Activated effector memory CD4-positive, alpha-beta T cell treated with anti-CD3 and anti-CD28 coated beads, Interleukin-2, amount 50 U/mL, for 16 hours (primary cell): ENCODE measurements around the gene OGFOD1.
"Not testable (repeated sequence)": the region's sequence is repeated elsewhere in the genome, so short reads cannot be mapped to it uniquely, and the experiment has no call there.

Experiments used
- DNase-seq: peaks from one replicate; pipeline ENCODE4 v3.0.0-alpha.2; 2020

Gene OGFOD1

GRCh38 chr16:56481468-56482122, 30.2 kb downstream of the OGFOD1 start:
- DNase-seq, result no peak

- DNase-seq, result no peak
Observed at GRCh38 chr16:56482683-56483236, 31.4 kb downstream of the OGFOD1 start.

GRCh38 chr16:56483394-56483793, 32.0 kb downstream of the OGFOD1 start:
- no peak for DNase-seq

GRCh38 chr16:56488035-56488434, 36.7 kb downstream of the OGFOD1 start:
- DNase-seq, result no peak

- not testable (repeated sequence) for DNase-seq
Observed at GRCh38 chr16:56488868-56489267, 37.5 kb downstream of the OGFOD1 start.

- no peak for DNase-seq
Observed at GRCh38 chr16:56491657-56492261, 40.4 kb downstream of the OGFOD1 start.

GRCh38 chr16:56493126-56493525, 41.8 kb downstream of the OGFOD1 start:
- no peak for DNase-seq

- DNase-seq, result no peak
Observed at GRCh38 chr16:56493815-56494214, 42.5 kb downstream of the OGFOD1 start.

GRCh38 chr16:56505181-56505580, 53.8 kb downstream of the OGFOD1 start:
- DNase-seq, result no peak

GRCh38 chr16:56506941-56507340, 55.6 kb downstream of the OGFOD1 start:
- no peak for DNase-seq

GRCh38 chr16:56510544-56510943, 59.2 kb downstream of the OGFOD1 start:
- no peak for DNase-seq

GRCh38 chr16:56512025-56512424, 60.7 kb downstream of the OGFOD1 start:
- no peak for DNase-seq

- DNase-seq, result no peak
Observed at GRCh38 chr16:56513091-56513490, 61.7 kb downstream of the OGFOD1 start.

GRCh38 chr16:56513972-56514371, 62.6 kb downstream of the OGFOD1 start:
- peak; percentile 77 for DNase-seq

GRCh38 chr16:56514845-56515244, 63.5 kb downstream of the OGFOD1 start:
- no peak for DNase-seq

- DNase-seq, result no peak
Observed at GRCh38 chr16:56515665-56516064, 64.3 kb downstream of the OGFOD1 start.

- DNase-seq, result no peak
Observed at GRCh38 chr16:56517206-56517605, 65.9 kb downstream of the OGFOD1 start.

- no peak for DNase-seq
Observed at GRCh38 chr16:56518425-56518824, 67.1 kb downstream of the OGFOD1 start.

- peak; percentile 97 for DNase-seq
Observed at GRCh38 chr16:56519459-56520250, 68.3 kb downstream of the OGFOD1 start, which contains the start of gene BBS2. Gene BBS2, minus strand, starts transcription at chr16:56520024. Its CDS starts 162 bp downstream, at chr16:56519862.

GRCh38 chr16:56520251-56520577, 68.9 kb downstream of the OGFOD1 start:
- no peak for DNase-seq

GRCh38 chr16:56525236-56525635, 73.9 kb downstream of the OGFOD1 start:
- DNase-seq, result no peak
